Measurements from ENCODE around the gene EPM2A.

- TF ChIP-seq EZH2 (IDR thresholded peaks at IDR 0.05; ENCODE audit: borderline replicate concordance, low read depth, low read length, poor library complexity, severe bottlenecking) (no peak), CTCF (conservative IDR thresholded peaks at IDR 0.05; ENCODE audit: low read depth, low read length) (no peak)
Measured at GRCh38 chr6:145707397-145707796, 27.9 kb downstream of the EPM2A start.
